ENCODE results near the gene TTC39C.

TTC39C gene

GRCh38 chr18:24177499-24178133, 163.1 kb downstream of the TTC39C start:
- H3K4me1 Mint-ChIP-seq: peaks cover 5% of the 10 kb centered on the region
- DNase-seq (ENCODE audit: low spot score in 2 of 2) (no peak), ATAC-seq (no peak)
- no peak overlapping the region for H3K4me3 Mint-ChIP-seq
- H3K9me3 Mint-ChIP-seq: no peaks in the 10 kb centered on the region
- no peaks in the 10 kb centered on the region for H3K36me3 Mint-ChIP-seq
- no peak overlapping the region for H3K27ac Mint-ChIP-seq

DNA sequence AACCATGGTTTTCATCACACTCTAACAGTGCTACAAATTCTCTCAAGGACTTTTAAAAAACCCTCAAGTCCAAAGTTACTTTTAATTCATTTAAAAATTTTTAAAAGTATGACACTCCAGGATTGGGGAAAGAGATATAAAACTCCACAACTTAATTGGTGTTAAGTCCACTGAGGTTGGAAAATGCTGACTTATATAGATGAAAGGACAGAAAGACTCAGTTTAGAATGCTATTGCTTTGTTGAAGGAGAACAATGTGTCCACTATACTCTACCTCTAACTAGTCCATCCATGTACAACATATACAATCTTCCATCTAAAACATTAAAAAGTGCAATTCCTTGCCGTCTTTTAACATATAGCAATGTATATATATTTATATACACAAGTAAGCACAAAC, 165.5 kb downstream of the TTC39C start:
- H3K4me3 Mint-ChIP-seq: no peak overlapping the region
- no peaks in the 10 kb centered on the region for H3K4me1 Mint-ChIP-seq
- no peak for ATAC-seq
- H3K36me3 Mint-ChIP-seq: no peaks in the 10 kb centered on the region
- H3K27ac Mint-ChIP-seq: no peak overlapping the region
- H3K9me3 Mint-ChIP-seq: no peaks in the 10 kb centered on the region
- no peak for DNase-seq (ENCODE audit: low spot score in 2 of 2)

GRCh38 chr18:24181806-24182205, 167.3 kb downstream of the TTC39C start:
- Mint-ChIP-seq H3K4me1 (no peaks in the 10 kb centered on the region), H3K9me3 (no peaks in the 10 kb centered on the region), H3K36me3 (no peaks in the 10 kb centered on the region), H3K4me3 (no peak overlapping the region), H3K27ac (no peak overlapping the region)
- no peak for DNase-seq (ENCODE audit: low spot score in 2 of 2)
- peak; percentile 37 for ATAC-seq

All from stimulated activated effector memory CD8-positive, alpha-beta T cell treated with anti-CD3 and anti-CD28 coated beads, Interleukin-12 subunit alpha, Interleukin-12 subunit beta, amount 100 ng/mL, for 72 hours (primary cell).